ENCODE data around the gene PLA2G2C. TPM values are rescaled to one million over a fixed set of nuclear protein-coding genes. Genes with fewer than 3 reads are reported as not detected.

The PLA2G2C gene
- total and polyA plus RNA-seq, 7 donors: not detected

GRCh38 chr1:20229171-20229570, 42.9 kb upstream of the PLA2G2C start:
- Histone ChIP-seq H3K27ac (no peak overlapping the region), H3K27me3 (ENCODE audit: insufficient read depth in 3 of 3, low read length in 2 of 3) (peaks cover 0 to 34% (median 7%) of the 10 kb centered on the region in 3 donors), H3K9me3 (no peaks in the 10 kb centered on the region), H3K4me3 (no peak overlapping the region), H3K36me3 (ENCODE audit: insufficient read depth in 1 of 2, low read depth in 1 of 2) (no peaks in the 10 kb centered on the region), H3K4me1 (no peaks in the 10 kb centered on the region)
- intact Hi-C loops (cut with DNase I): no loop called here
- no peak for DNase-seq
- no peak for ATAC-seq
- WGBS, 3 donors: 54 to 75% (median 59%) methylated on average over 2 of the region's 2 CpGs
- no peak for TF ChIP-seq CTCF (IDR thresholded peaks at IDR 0.05)

- no peaks in the 10 kb centered on the region for H3K36me3 ChIP-seq (ENCODE audit: insufficient read depth in 1 of 2, low read depth in 1 of 2)
- peaks cover 0 to 33% (median 7%) of the 10 kb centered on the region in 3 donors for H3K27me3 ChIP-seq (ENCODE audit: insufficient read depth in 3 of 3, low read length in 2 of 3)
- H3K4me1 ChIP-seq: no peaks in the 10 kb centered on the region
- H3K27ac ChIP-seq: no peak overlapping the region
- ATAC-seq (no peak), DNase-seq (no peak)
- no peak for TF ChIP-seq CTCF (IDR thresholded peaks at IDR 0.05)
- 76 to 86% (median 80%) methylated on average over 11 of the region's 11 CpGs for WGBS, 3 donors
- no peaks in the 10 kb centered on the region for H3K9me3 ChIP-seq
- intact Hi-C loops (cut with DNase I): no loop called here
- no peak overlapping the region for H3K4me3 ChIP-seq
These were observed 42.1 kb upstream of the PLA2G2C start for GRCh38 chr1:20228314-20228825.

- Histone ChIP-seq H3K27ac (no peak overlapping the region), H3K9me3 (no peaks in the 10 kb centered on the region), H3K36me3 (ENCODE audit: insufficient read depth in 1 of 2, low read depth in 1 of 2) (no peaks in the 10 kb centered on the region), H3K4me3 (no peak overlapping the region), H3K4me1 (no peaks in the 10 kb centered on the region), H3K27me3 (ENCODE audit: insufficient read depth in 3 of 3, low read length in 2 of 3) (peaks cover 0 to 35% (median 7%) of the 10 kb centered on the region in 3 donors)
- ATAC-seq (no peak), DNase-seq (no peak)
- TF ChIP-seq CTCF (IDR thresholded peaks at IDR 0.05): no peak
- intact Hi-C loops (cut with DNase I): no loop called here
- WGBS, 3 donors: 65 to 69% (median 68%) methylated on average over 4 of the region's 4 CpGs
These were observed 41.4 kb upstream of the PLA2G2C start for GRCh38 chr1:20227704-20228103.

GRCh38 chr1:20224546-20224945, 38.2 kb upstream of the PLA2G2C start:
- intact Hi-C loops (cut with DNase I): no loop called here
- Histone ChIP-seq H3K27ac (no peak overlapping the region), H3K9me3 (no peaks in the 10 kb centered on the region), H3K4me3 (no peak overlapping the region), H3K4me1 (no peaks in the 10 kb centered on the region), H3K36me3 (ENCODE audit: insufficient read depth in 1 of 2, low read depth in 1 of 2) (no peaks in the 10 kb centered on the region), H3K27me3 (ENCODE audit: insufficient read depth in 3 of 3, low read length in 2 of 3) (peaks cover 0 to 25% (median 5%) of the 10 kb centered on the region in 3 donors)
- TF ChIP-seq CTCF (IDR thresholded peaks at IDR 0.05): no peak
- no peak for ATAC-seq
- DNase-seq: no peak
- WGBS, 3 donors: 58 to 72% (median 64%) methylated on average over 3 of the region's 3 CpGs
